SK-N-SH treated with all-trans-retinoic acid at 6 μM for 48 hours (cell line): ENCODE data around the gene PLD5.
A peak's percentile ranks its signal among the peaks of the same experiment; 100 is the strongest.

Experiments used
- ATAC-seq: fragments of 200-7000 bp; cut with Tn5 transposase; 3 replicates; pipeline ENCODE4 v1.9.1; 2020; ENCODE audit warnings: mild to moderate bottlenecking, moderate library complexity
- ARNTL ChIP-seq: fragments of 450-650 bp; formaldehyde crosslinking; IDR thresholded peaks from 2 replicates; pipeline ENCODE4 v1.5.0; 2020; ENCODE audit warnings: low read depth, mild to moderate bottlenecking, moderate library complexity, borderline replicate concordance
- CSDC2 ChIP-seq: fragments of 250-450 bp; sonication (Bioruptor Pico); IDR thresholded peaks from 2 replicates; pipeline ENCODE4 v1.5.0; 2020; ENCODE audit warnings: mild to moderate bottlenecking, moderate library complexity
- GLIS3 ChIP-seq: fragments of 250-450 bp; sonication (Bioruptor Pico); IDR thresholded peaks from 2 replicates; pipeline ENCODE4 v1.5.0; 2020; ENCODE audit warnings: mild to moderate bottlenecking, moderate library complexity
- OSR1 ChIP-seq: fragments of 250-450 bp; sonication (Bioruptor Pico); IDR thresholded peaks from 2 replicates; pipeline ENCODE4 v1.8.0; 2022; ENCODE audit warnings: moderate library complexity, mild to moderate bottlenecking, inconsistent platforms
- PPARA ChIP-seq: fragments of 250-450 bp; sonication (Bioruptor Pico); IDR thresholded peaks from 2 replicates; pipeline ENCODE4 v1.5.0; 2020; ENCODE audit warnings: mild to moderate bottlenecking, borderline replicate concordance
- RARB ChIP-seq: fragments of 250-450 bp; sonication (Bioruptor Pico); IDR thresholded peaks from 2 replicates; pipeline ENCODE4 v1.8.0; 2021; ENCODE audit warnings: mild to moderate bottlenecking, moderate library complexity
- TCF4 ChIP-seq: fragments of 250-450 bp; sonication (Bioruptor Pico); IDR thresholded peaks from 2 replicates; pipeline ENCODE4 v1.8.0; 2021; ENCODE audit warnings: mild to moderate bottlenecking, moderate library complexity, borderline replicate concordance
- TOX ChIP-seq: fragments of 250-450 bp; sonication (Bioruptor Pico); IDR thresholded peaks from 2 replicates; pipeline ENCODE4 v1.8.0; 2021; ENCODE audit warnings: mild to moderate bottlenecking, moderate library complexity, borderline replicate concordance
- TSHZ2 ChIP-seq: fragments of 250-450 bp; sonication (Bioruptor Pico); IDR thresholded peaks from 2 replicates; pipeline ENCODE4 v1.5.0; 2020; ENCODE audit warnings: mild to moderate bottlenecking, moderate library complexity
- ZFP3 ChIP-seq: fragments of 250-450 bp; sonication (Bioruptor Pico); IDR thresholded peaks from 2 replicates; pipeline ENCODE4 v1.5.0; 2020; ENCODE audit warnings: mild to moderate bottlenecking, moderate library complexity
- ZFP30 ChIP-seq: fragments of 450-650 bp; formaldehyde crosslinking; IDR thresholded peaks from 2 replicates; pipeline ENCODE4 v1.5.0; 2022; ENCODE audit warnings: mild to moderate bottlenecking, moderate library complexity
- ZNF565 ChIP-seq: fragments of 450-650 bp; formaldehyde crosslinking; conservative IDR thresholded peaks from 2 replicates; pipeline ENCODE4 v1.5.0; 2020; ENCODE audit warnings: low read depth, mild to moderate bottlenecking, moderate library complexity
- ZNF8 ChIP-seq: fragments of 450-650 bp; formaldehyde crosslinking; IDR thresholded peaks from 2 replicates; pipeline ENCODE4 v1.5.0; 2020; ENCODE audit warnings: mild to moderate bottlenecking, moderate library complexity
- TF ChIP-seq, protein P1 (sequence below): fragments of 250-450 bp; sonication (Bioruptor Pico); IDR thresholded peaks from 2 replicates; pipeline ENCODE4 v1.8.0; 2020; ENCODE audit warnings: mild to moderate bottlenecking, moderate library complexity, borderline replicate concordance
- TF ChIP-seq, protein P2 (sequence below): fragments of 250-450 bp; sonication (Bioruptor Pico); IDR thresholded peaks from 2 replicates; pipeline ENCODE4 v1.5.1; 2021; ENCODE audit warnings: mild to moderate bottlenecking, moderate library complexity

Gene PLD5

GRCh38 chr1:242523719-242524570 is 552 bp downstream of the PLD5 start:
- peak; percentile 83 for ATAC-seq
- TF ChIP-seq TSHZ2 (no peak), ZFP3 (CRISPR knock-in tag) (peak; percentile 83)
- TF ChIP-seq, all 23 proteins: peak for 1

- TF ChIP-seq TSHZ2 (no peak), GLIS3 (CRISPR knock-in tag) (no peak), TOX (CRISPR knock-in tag) (no peak), ZNF565 (CRISPR knock-in tag) (no peak), ZFP30 (CRISPR knock-in tag) (no peak)
- ATAC-seq = peak; percentile 22
Measured at GRCh38 chr1:242522996-242523718, 1.3 kb downstream of the PLD5 start.

DNA sequence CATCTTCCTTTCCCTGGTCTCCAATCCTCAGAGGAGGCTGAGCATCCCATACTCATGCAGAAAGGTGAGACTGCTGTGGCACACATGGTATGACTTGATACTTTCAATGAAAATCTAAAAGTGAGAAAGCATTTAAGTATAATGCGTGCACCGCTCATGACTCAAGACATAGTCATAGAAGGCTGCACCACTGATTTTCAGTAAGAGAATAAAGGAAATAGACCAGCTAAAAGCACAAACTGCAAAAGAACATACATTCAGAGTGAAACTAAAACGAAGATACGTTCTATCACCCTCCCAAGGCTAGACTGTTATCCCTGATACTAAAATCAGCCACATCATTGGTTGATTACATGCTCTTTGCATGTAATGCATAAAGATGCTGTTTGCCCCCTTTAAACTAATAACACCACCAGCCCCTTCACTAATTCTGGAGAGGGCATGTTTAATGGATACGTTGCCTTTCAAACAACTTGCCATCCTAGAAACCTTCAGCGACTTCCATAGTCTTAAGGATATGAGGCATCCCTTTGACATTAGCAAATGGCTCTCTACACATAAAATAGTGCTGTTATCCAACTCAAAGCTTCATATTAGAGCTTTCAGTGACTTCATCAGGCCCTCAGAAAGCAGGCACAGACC is 2.1 kb downstream of the PLD5 start:
- TF ChIP-seq TCF4 (CRISPR knock-in tag) = no peak
- TF ChIP-seq, protein P1, sequence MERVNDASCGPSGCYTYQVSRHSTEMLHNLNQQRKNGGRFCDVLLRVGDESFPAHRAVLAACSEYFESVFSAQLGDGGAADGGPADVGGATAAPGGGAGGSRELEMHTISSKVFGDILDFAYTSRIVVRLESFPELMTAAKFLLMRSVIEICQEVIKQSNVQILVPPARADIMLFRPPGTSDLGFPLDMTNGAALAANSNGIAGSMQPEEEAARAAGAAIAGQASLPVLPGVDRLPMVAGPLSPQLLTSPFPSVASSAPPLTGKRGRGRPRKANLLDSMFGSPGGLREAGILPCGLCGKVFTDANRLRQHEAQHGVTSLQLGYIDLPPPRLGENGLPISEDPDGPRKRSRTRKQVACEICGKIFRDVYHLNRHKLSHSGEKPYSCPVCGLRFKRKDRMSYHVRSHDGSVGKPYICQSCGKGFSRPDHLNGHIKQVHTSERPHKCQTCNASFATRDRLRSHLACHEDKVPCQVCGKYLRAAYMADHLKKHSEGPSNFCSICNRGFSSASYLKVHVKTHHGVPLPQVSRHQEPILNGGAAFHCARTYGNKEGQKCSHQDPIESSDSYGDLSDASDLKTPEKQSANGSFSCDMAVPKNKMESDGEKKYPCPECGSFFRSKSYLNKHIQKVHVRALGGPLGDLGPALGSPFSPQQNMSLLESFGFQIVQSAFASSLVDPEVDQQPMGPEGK (CRISPR knock-in tag) = no peak
- TF ChIP-seq ZFP3 (CRISPR knock-in tag) = no peak
- TF ChIP-seq TOX (CRISPR knock-in tag) = no peak
- TF ChIP-seq PPARA (CRISPR knock-in tag) = no peak
- TF ChIP-seq RARB (CRISPR knock-in tag) = no peak
- no peak for TF ChIP-seq TSHZ2
- TF ChIP-seq ZFP30 (CRISPR knock-in tag) = no peak
- no peak for TF ChIP-seq ARNTL
- TF ChIP-seq CSDC2 (CRISPR knock-in tag) = no peak
- TF ChIP-seq, protein P2, sequence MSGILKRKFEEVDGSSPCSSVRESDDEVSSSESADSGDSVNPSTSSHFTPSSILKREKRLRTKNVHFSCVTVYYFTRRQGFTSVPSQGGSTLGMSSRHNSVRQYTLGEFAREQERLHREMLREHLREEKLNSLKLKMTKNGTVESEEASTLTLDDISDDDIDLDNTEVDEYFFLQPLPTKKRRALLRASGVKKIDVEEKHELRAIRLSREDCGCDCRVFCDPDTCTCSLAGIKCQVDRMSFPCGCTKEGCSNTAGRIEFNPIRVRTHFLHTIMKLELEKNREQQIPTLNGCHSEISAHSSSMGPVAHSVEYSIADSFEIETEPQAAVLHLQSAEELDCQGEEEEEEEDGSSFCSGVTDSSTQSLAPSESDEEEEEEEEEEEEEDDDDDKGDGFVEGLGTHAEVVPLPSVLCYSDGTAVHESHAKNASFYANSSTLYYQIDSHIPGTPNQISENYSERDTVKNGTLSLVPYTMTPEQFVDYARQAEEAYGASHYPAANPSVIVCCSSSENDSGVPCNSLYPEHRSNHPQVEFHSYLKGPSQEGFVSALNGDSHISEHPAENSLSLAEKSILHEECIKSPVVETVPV (CRISPR knock-in tag) = no peak
- no peak for TF ChIP-seq ZNF8 (CRISPR knock-in tag)
- TF ChIP-seq OSR1 (CRISPR knock-in tag) = no peak
- no peak for ATAC-seq
